Activated gamma-delta T cell treated with anti-CD3 and anti-CD28 coated beads, Interleukin-2, amount 50 U/mL, for 16 hours (primary cell): ENCODE data around the gene RGS14.
A peak's percentile ranks its signal among the peaks of the same experiment; 100 is the strongest.

Source experiments
- DNase-seq: peaks from one replicate; pipeline ENCODE4 v3.0.0-alpha.2; 2020; ENCODE audit warnings: low read depth

The RGS14 gene

GRCh38 chr5:177382423-177383029 is 24.8 kb downstream of the RGS14 start:
- no peak for DNase-seq

GRCh38 chr5:177383181-177383580 is 25.5 kb downstream of the RGS14 start:
- DNase-seq, result no peak

- no peak for DNase-seq
Observed at GRCh38 chr5:177384134-177384533, 26.4 kb downstream of the RGS14 start, which contains the start of gene SLC34A1. Gene SLC34A1 (plus strand): TSS chr5:177384434. CDS start chr5:177385742, 1,308 bp downstream.

- no peak for DNase-seq
Observed at GRCh38 chr5:177385720-177386119, 28.0 kb downstream of the RGS14 start.

GRCh38 chr5:177386542-177386941 is 28.8 kb downstream of the RGS14 start:
- no peak for DNase-seq

- no peak for DNase-seq
Observed at GRCh38 chr5:177387405-177387804, 29.7 kb downstream of the RGS14 start.

- DNase-seq, result no peak
Observed at GRCh38 chr5:177388521-177389052, 30.9 kb downstream of the RGS14 start.

GRCh38 chr5:177389241-177390169 is 31.8 kb downstream of the RGS14 start:
- peak; percentile 51 for DNase-seq

- peak; percentile 81 for DNase-seq
Observed at GRCh38 chr5:177390363-177391300, 32.9 kb downstream of the RGS14 start.

- DNase-seq, result no peak
Observed at GRCh38 chr5:177392765-177393164, 35.0 kb downstream of the RGS14 start.

GRCh38 chr5:177393206-177393765 is 35.6 kb downstream of the RGS14 start:
- DNase-seq, result no peak

- no peak for DNase-seq
Observed at GRCh38 chr5:177393990-177394389, 36.3 kb downstream of the RGS14 start.

- no peak for DNase-seq
Observed at GRCh38 chr5:177396078-177396477, 38.4 kb downstream of the RGS14 start.

GRCh38 chr5:177396807-177397206 is 39.1 kb downstream of the RGS14 start:
- no peak for DNase-seq

- DNase-seq, result no peak
Observed at GRCh38 chr5:177397875-177398390, 40.2 kb downstream of the RGS14 start.

- no peak for DNase-seq
Observed at GRCh38 chr5:177399997-177400868, 42.5 kb downstream of the RGS14 start, which contains the start of gene PFN3. Gene PFN3 (minus strand): TSS chr5:177400661. CDS start chr5:177400576, 85 bp downstream.

- no peak for DNase-seq
Observed at GRCh38 chr5:177402271-177403043, 44.7 kb downstream of the RGS14 start.

GRCh38 chr5:177403102-177403791 is 45.5 kb downstream of the RGS14 start:
- peak; percentile 41 for DNase-seq
